Sigmoid colon (tissue), 3 donors: Measurements from ENCODE around the gene MYLK.

Experiments
- CTCF ChIP-seq, 4 experiments: fragments of 450-650 bp in 3 of 4; fragments of 200-600 bp in 1 of 4; IDR thresholded peaks; one replicate each; pipeline ENCODE4 v1.5.1; 2016 to 2019; ENCODE audit warnings: antibody characterized with exemption in 4 of 4, mild to moderate bottlenecking in 3 of 4, moderate library complexity in 2 of 4
- POLR2A ChIP-seq, 2 donors: fragments of 450-650 bp; IDR thresholded peaks; one replicate each; pipeline ENCODE4 v1.6.1; 2016; ENCODE audit warnings: antibody characterized with exemption in 2 of 2, mild to moderate bottlenecking in 2 of 2, moderate library complexity in 2 of 2

- TF ChIP-seq CTCF (IDR thresholded peaks at IDR 0.05) (no peak), POLR2A (IDR thresholded peaks at IDR 0.05) (no peak)
Observed at GRCh38 chr3:123818324-123818920, 65.7 kb downstream of the MYLK start.
